GM18951 (cell line): ENCODE data around the gene RAD1.

Experiments
- POLR2A ChIP-seq: IDR thresholded peaks from 4 replicates; pipeline ENCODE4 v1.6.1; 2011; ENCODE audit warnings: mild to moderate bottlenecking; ENCODE audit not compliant: insufficient read length, insufficient read depth; ENCODE audit errors: extremely low read depth
- in situ Hi-C: fragments of 300-500 bp; cut with MboI; formaldehyde crosslinking; loops from one replicate; pipeline ENCODE4 v1.12.0; 2022; ENCODE audit warnings: low sequenced_read_pairs, mixed read lengths, inconsistent platforms; ENCODE audit not compliant: unreplicated experiment

RAD1 gene, protein sequence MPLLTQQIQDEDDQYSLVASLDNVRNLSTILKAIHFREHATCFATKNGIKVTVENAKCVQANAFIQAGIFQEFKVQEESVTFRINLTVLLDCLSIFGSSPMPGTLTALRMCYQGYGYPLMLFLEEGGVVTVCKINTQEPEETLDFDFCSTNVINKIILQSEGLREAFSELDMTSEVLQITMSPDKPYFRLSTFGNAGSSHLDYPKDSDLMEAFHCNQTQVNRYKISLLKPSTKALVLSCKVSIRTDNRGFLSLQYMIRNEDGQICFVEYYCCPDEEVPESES

DNA sequence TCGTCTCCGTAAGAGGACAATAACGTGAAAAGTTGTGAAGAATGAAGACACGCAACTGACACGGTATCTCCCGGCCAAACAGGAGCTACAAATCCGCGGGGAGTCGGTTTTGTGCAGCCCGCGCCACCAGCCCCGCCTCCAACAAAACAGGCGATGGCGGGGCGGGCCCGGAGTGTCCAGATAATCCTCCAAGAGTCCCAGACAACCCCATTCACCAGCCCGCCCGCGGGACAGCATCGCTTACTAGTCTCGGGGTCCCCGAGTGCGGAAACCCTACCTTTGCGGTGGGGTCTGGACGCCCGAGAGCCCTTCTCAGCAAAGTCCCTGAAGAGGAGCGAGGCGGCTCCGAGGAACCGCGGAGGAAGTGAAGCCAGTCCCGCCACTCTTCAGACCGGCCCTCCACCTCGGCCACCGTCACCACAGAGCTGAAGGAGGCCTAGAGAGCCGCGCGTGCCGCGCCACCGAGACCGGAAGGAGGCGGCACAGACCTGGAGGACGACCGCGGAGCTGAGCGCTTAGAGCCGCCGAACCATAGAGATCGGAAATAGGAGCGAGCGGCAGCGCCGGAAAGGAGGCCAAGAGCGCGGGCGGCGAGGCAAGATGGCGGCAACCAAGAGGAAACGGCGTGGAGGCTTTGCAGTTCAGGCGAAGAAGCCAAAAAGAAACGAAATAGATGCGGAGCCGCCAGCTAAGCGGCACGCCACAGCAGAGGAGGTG lies at the start of gene RAD1, which contains the start of gene BRIX1:
TSS of gene RAD1 (minus strand) at position 366 of the 717 bp plus-strand sequence. CDS start 612 bp downstream, outside the sequence.
TSS of gene BRIX1 (plus strand) at position 573 of the 717 bp plus-strand sequence. CDS start at position 601, 28 bp downstream.
- TF ChIP-seq POLR2A = peak; percentile 80
- in situ Hi-C loops = loop anchor here (25.0 kb wide), 1 partner anchor 428 kb away; no protein-coding TSS in a partner anchor

DNA sequence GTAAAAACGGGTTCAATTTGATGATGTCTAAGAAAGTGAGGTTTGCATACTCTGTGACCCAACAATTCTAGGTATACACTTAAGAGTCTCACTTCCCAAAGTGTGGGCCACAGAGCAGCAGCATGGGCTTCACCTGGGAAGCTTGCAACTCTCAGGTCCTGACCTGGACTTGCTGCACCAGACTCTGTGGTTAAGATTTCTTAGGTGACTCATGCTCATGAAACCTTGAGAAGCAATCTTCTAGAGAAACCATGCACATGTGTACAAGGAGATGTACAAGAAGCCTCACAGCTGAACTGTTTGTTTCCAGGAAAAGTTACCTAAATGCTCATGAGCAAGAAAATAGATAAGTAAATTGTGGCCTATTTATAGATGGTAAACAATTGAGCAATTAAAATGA lies 44.0 kb upstream of the RAD1 start:
- in situ Hi-C loops = loop anchor here (10.0 kb wide), 1 partner anchor 45 kb away; no protein-coding TSS in a partner anchor
- TF ChIP-seq POLR2A = no peak

DNA sequence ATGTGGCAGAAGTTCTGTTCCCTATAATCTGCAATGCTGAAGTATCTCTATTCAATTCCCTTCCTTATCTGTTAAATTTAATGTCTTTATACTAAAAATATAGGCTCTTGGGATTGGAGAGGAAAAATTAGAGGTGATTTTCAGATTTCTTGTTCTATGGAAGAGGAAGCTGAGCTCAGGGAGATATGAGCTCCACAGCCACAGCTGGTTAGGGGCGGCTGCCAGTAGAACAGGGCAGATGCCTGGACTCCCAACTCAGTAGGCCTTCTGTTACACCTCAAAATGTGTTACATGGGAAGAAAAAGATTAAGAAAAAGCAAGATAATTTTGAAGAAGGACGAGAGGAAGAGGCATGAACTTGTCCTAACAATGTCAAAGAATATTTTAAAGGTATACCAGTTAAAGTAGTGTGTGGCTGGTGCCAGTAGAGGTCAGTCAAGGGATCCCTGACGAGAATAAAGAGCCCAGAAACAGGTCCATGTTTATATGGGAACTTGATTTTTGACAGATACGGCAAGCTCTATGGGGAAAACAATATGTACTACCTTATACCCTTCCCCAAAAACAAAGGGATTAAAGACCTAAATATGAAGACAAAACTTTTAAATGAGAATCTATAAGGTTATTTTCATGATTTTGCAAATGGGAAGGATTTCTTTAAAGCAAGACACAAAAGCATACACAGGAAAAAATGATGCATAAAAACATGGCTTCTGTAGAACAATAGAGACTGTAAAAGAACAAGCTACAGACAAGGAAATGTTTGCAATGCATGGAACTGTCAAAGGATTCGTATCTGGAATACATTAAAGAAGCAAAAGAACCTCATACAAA lies 42.8 kb upstream of the RAD1 start:
- no peak for TF ChIP-seq POLR2A
- in situ Hi-C loops = loop anchor here (10.0 kb wide), 1 partner anchor 47 kb away; no protein-coding TSS in a partner anchor

DNA sequence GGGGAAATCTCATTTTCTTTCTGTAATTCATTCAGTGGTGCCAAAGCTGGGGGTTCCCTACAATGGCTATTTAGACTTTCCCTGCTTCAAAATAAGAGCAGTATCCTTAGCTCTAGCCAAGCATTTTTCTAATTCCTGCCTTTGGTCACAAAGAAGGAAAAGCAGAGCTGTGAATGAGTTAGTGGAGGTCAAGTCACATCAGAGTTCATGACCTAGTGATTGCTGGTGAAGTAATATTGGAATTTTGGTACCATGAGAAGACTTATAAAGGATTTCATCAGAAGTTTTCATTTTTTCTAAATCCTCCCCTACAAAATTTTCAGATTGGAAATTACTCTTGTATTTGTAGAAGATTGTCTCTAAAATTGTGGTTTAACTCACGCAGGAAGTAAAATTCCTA lies 42.0 kb upstream of the RAD1 start:
- TF ChIP-seq POLR2A = no peak
- in situ Hi-C loops = loop anchor here (10.0 kb wide), 1 partner anchor 47 kb away; no protein-coding TSS in a partner anchor

DNA sequence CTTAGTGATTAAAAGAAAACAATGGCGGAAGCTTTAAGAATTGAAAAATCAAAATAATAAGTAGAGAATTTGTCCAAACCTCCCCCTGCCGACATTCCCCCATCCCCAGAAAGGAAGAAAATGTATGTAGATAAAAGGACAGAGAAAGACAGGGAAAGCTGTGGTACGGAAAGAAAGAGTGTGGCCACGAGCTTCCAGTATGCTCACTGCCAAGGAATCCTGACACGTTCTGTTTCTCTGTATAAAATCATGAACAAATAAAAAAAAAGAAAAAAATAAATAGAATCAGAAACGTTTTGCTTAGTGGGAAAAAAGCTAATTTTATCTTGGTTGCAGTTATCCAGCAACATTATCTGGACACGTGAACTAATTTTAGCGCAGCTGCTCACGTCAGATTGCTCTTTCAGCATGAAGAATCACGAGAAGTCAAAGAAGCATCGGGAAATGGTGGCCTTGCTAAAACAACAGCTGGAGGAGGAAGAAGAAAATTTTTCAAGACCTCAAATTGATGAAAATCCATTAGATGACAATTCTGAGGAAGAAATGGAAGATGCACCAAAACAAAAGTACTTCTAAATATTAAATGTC lies 29.2 kb upstream of the RAD1 start:
- no peak for TF ChIP-seq POLR2A

DNA sequence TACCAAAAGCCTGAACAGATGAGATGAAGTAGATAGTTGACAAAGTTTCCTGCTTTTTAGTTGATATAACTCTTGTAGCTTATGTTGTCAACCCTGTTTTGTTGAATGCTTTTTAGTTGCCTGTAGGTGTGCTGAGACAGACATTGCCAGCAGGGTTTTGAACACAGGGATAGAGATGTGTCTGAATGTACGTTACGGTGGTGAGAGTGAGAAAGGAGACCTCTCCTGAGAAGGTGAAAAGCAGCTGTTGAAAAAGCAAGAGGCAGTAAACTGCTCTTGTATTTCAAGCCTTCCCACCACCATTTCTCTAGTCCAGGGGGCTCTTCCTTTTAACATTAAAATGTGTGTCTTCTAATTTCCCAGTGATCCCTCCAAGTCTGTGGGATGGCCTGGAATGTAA lies 28.7 kb upstream of the RAD1 start:
- TF ChIP-seq POLR2A = no peak
- in situ Hi-C loops = no loop called here

More for the DNA sequence above, 29.2 kb upstream of the RAD1 start:
- in situ Hi-C loops = no loop called here

DNA sequence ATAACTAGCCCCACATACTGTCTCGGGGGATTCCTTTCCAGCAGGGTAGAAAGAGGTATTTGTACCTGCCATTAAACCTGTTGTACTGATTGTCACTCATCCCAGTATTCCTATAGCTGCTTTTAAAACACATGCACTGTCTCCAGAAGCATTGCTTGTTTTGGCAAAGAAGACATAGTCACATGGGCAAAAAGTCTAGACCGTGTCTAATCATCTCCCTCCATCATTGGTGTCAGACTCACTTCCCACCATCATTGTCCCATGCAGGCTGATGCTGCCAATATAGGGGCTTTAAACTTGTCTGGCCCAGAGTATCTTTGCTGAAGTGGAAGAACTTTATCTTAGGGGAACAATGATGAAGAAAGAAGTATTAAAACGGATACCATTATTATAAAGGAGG lies 26.6 kb upstream of the RAD1 start:
- in situ Hi-C loops = no loop called here
- TF ChIP-seq POLR2A = no peak

DNA sequence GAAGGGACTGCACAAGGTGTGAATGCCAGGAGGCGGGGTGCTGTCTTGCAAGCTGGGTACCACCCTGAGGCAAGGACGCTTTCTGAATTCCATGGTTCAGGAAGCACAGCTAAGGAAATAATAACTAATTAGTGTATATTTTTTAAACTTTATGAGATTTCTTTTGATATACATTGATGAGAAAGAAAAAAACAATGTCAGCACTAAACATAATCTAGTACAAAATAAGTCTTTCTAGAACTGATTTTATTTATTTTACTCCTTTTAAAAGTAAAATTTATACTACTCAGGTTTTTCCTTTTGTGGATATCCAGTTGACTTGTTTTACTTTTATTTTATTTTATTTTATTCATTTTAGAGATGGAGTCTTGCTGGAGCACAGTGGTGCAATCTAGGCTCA lies 17.6 kb upstream of the RAD1 start:
- no peak for TF ChIP-seq POLR2A
- in situ Hi-C loops = no loop called here

DNA sequence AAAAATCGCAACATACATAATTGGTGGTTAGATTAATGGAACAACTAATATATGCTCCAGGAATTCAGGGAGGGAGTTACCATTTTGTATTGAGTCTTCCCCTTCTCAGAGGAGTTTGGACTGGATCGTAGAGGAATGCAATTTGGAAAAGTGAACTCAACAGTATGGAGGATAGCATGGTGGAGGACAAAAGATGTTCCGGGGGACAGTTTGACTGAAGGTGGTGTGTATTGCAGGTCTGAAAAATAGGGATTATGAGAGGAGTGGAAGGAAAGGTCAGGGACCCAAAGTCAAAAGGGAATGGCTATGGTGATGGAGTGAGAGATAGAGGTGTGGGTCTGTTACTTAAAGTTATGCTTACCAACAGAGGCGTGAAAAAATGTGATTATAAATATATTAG lies 15.6 kb upstream of the RAD1 start:
- in situ Hi-C loops = no loop called here
- TF ChIP-seq POLR2A = no peak

DNA sequence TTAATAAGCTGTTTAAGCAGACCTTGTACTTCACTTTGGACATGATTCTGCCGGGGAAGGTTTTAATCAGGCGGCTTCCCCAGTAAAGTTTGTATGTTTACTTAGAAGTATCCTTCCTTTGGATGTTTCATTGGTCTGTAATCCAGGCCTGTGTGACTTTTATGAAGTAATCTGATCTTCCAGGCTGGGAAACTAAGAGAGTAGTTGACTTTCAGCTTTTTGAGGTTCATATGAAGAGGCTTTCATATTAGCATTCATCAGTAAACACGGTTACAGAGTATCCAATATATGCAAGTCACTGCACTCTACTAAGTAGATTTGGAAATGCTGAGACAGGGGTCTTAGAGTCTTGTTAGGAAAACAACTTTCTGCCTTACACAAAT lies 15.1 kb upstream of the RAD1 start:
- in situ Hi-C loops = no loop called here
- no peak for TF ChIP-seq POLR2A

DNA sequence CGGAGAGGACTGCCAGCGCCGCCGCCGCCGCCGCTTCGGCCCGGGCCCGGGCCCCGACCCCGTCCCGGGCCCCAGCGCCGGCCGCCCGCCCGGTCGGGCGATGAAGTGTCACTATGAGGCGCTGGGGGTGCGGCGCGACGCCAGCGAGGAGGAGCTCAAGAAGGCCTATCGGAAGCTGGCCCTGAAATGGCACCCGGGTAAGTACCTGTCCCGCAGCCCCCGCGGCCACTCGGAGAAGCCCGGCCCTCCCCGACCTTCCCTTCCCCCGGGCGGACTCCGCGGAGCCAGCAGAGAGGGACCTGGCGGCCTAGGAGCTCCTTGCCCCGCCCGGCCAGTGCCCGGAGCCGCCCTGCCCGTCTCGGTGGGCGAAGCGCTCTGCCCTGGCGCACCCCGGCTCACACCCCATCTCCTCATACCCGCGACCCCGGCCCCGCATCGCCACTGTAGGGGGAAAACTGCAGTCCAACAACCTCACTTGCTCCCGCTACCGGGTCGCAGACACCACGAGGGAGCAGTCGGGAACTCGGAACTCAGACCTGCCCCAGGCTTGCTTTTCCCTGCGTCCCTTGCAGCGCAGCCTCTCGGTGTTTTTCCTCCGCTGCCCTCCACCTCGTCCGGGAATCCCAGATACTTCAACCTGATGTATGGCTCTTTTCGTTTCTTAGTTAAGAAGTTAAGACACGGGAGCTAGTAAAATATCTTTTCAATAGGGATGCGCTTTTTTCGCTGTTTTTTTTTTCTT lies 14.6 kb upstream of the RAD1 start:
- TF ChIP-seq POLR2A = peak; percentile 59
- in situ Hi-C loops = no loop called here

DNA sequence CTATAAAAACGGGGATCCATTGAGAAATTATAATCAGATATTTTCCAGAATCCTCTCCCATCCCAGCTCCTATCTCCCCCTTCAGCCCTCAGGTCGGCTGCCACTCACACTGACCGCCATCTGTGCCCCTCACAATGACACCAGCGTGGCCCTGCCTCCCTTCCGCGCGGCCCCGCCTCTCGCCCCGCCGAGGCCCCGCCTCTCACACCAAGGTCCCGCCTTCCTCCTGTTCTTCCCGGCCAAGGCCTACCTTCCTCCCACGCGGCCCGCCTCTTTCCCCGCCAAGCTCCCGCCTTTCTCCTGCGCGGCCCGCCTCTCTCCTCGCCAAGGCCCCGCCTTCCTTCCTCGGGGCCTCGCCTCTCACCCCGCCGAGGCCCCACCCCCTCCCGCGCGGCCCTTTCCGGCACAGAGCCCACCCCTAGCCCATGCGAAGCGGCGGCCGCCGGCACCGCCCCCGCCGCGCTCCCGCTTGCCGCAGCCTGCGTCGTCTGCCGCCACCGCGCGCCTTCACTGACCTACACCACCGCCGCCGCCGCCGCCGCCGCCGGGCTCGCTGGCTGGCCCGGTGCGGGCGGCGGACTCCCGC lies 13.9 kb upstream of the RAD1 start, which contains the start of gene DNAJC21:
TSS of gene DNAJC21 (plus strand) at position 426 of the 586 bp plus-strand sequence. CDS start 261 bp downstream, outside the sequence.
- no peak for TF ChIP-seq POLR2A
- in situ Hi-C loops = no loop called here
